ENCODE results near the gene NR3C1. TPM values are rescaled to one million over a fixed set of nuclear protein-coding genes. Genes with fewer than 3 reads are reported as not detected.

The NR3C1 gene
- total RNA-seq, 1 donor from 2014 or later = 63.9 TPM

DNA sequence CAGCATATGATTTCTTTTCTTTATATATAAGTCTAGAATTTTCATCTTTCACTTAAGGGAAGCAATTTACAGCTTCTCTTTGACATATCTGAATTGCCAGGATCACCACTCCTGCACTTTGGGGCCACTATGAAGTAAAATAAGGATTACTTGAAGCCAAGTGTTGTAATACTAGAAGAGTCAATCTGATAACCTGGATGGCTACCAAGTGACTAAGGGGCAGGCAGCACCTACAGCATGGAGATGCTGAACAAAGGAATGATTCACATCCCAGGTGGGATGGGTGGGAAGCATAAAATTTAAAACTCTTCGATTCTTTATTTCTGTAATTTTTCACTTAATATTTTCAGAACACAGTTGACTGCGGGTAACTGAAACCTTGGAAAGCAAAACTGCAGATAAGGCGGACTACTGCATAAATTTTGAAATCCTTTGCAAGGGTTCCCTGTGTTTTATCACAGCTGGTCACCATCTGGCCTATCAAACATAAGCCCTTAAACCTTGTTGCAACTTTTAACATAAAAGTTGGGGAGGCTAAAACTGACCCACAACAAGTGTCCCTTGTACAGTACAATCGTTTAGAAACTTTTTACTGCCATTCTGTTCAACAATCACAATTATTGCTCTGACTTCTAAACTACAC lies 31.2 kb downstream of the NR3C1 start:
- intact Hi-C loops (cut with micrococcal nuclease) = no loop called here

DNA sequence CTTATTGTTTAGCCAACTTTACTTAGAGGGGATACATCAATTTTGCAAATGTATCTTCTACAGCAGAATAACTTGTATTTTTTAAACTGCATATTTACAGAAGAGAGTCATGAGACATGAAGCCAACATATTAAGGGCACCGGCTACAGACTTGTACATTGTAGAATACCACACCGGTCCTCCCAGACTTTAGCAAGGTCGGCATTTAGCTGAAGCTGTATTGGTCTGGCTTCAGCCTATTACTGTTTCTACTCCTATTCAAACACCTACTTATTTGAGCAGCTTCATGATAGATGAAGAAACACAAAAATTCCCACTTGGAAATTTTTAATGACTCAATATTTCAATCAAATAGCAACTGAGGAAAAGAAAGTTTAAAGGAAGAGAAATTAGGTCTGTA lies 33.0 kb downstream of the NR3C1 start:
- intact Hi-C loops (cut with micrococcal nuclease) = loop anchor here (2.0 kb wide), 1 partner anchor 16 kb away; no protein-coding TSS in a partner anchor

DNA sequence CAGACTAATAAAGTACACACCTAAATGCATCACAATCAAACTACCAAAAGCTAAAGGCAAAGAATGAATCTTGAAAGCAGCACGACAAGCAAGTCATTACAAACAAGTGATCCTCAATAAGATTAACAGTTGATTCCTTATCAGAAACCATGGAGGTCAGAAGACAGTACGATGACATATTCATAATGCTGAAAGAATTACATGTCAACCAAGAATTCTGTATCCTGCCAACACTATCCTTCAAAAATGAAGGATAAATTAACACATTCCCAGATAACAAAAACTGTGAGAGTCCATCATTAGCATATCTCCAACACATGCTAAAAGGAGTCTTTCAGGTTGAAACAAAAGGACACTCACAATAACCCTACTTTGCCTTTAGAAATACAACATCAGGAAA lies 39.4 kb downstream of the NR3C1 start:
- intact Hi-C loops (cut with micrococcal nuclease) = no loop called here

DNA sequence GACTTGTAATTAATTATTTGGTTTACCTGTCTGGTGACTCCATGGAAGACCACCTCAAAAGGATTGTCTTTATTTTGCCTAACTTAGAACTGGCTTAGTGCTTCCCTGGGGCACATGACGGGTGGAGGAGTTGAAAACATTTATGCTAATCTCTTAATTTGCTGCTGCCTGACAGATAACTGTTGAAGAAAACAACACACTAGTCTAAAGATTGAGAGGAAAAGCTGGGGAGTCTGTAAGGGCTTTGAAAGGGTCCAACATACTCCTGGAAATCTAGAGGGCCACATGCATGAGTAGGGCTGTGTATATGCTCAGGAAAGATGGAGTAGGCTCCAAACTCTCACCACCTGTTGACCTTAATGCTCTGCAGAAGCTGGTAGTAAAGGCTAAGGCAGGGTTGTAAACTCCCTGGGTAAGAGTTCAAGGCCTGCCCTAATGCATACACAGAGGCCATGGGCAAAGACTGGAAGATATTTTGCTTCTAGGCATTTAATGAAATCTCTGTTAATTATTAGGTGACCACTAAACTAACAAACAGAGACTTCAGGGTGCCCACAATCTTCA lies 40.7 kb downstream of the NR3C1 start:
- intact Hi-C loops (cut with micrococcal nuclease) = loop anchor here (2.0 kb wide), 1 partner anchor 14 kb away; no protein-coding TSS in a partner anchor

DNA sequence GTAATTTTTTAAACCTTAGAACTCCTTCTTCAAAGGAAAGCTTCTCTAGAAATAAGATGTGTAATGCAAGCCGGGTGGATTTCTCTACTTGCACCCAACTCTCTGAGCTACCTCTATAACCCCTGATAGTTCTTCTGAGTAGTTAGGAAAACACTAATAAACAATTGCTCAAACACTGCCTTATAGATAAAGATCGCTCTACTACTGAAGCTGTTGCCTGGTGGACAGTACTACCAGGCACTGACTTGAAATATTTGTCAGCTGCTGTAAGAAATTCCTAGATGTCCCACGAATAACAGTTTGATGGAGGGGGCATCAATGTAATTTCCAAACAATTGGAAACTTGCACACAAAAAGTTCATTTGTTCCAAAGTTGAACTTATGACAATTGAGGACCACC lies 42.0 kb downstream of the NR3C1 start:
- intact Hi-C loops (cut with micrococcal nuclease) = no loop called here

DNA sequence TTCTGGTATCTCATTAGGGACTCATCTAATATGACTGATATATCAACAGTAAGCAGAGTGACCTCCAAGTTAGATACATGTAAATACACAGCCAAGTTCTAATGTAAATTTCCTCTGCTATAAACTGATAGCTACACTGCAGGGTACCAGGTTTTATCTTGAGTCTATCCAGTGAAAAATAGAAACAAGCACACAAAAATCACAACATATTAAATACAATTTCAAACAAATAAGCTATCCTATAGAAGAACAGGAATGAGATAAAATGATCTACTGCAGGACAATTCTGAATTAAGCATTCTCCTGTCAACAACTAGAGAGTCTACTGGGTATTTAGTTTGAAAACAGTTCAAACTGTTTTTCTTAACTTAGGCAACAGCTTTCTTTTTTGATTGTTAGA lies 42.7 kb downstream of the NR3C1 start:
- intact Hi-C loops (cut with micrococcal nuclease) = loop anchor here (1.0 kb wide), 1 partner anchor 9 kb away; no protein-coding TSS in a partner anchor

DNA sequence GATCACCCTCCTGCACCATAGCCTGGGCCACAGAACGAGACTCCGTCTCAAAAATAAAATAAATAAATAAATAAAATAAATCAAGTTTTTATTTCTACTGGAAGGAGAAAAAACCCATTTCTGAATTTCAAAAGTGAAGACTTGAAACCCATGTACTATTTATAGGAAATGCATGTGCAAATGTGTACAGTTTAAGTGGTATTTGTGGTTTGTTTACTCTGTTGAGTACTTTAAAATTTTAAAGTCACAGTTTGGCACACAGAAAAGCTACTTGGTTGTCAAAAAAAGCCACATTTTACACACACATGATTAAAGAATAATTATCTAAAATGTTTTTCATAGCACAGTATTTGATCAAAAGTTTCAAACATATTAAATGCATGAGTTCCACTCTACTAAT lies 43.6 kb downstream of the NR3C1 start:
- intact Hi-C loops (cut with micrococcal nuclease) = loop anchor here (1.0 kb wide), 1 partner anchor 9 kb away; no protein-coding TSS in a partner anchor

DNA sequence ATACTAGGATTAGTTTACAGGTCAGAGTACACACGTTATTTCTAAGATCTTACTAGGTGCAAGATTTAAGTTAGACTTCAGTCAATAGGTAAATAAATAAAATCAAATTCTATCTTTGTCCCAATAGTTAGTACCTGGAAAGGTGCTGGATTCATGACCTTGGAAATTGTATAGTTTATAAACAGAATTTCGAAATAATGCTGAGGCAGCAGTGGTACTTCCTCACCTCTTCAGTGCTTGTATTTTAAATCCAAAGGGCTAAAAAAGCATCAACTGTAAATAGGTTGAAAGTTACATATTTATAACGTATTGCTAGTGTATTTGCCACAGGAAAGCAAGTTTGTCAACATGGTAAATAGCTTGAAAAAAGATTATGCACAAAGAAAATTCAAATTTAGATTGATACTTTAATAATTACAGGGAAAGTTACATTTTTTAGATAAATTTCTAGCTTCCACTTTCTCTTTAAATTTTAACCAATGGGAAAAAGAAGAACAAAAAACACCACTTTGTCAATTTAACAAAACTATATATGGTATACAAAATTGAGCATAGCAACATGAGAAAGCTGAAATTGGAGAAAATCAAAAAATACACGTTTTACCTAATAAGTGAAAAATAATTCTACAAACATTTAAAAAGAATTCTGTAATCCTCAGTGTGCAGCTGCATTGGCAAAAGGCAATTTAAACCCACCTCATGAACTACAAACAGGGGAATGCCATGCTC lies 46.5 kb downstream of the NR3C1 start:
- intact Hi-C loops (cut with micrococcal nuclease) = no loop called here

DNA sequence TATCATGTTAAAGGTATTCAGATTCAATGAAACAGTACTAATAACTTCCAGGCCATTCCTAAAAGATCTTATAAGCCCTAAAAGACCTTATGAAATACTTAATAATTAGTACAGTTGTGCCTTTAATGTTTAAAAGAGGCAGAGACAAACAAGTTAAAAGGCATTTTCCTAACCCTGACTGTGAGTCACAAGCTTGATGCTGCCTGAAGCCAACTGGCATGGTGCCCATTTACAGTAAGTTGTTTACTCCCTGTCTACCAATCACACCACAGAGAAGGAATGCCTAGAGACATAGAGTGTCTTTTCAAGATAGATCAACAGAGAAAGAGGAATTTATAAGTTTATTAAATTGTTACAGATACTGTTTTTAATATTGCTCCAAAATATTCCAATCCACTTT lies 47.8 kb downstream of the NR3C1 start:
- intact Hi-C loops (cut with micrococcal nuclease) = loop anchor here (2.0 kb wide), 2 partner anchors 15 to 837 kb away; no protein-coding TSS in a partner anchor

DNA sequence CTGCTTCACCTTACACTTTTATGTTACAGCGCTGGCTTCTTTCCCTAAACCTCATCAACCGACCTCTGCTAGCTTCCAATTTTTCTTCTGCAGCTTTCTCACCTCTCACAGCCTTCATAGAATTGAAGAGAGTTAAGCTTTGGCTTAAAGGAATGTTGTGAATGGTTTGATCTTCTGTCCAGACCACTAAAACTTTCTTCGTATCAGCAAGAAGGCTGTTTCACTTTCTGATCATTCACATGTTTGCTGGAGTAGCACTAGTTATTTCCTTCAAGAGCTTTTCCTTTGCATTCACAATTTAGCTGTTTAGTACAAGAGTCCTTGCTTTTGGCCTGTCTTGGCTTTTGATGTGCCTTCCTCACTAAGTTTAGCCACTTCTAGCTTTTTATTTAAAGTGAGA lies 49.5 kb downstream of the NR3C1 start:
- intact Hi-C loops (cut with micrococcal nuclease) = loop anchor here (2.0 to 5.0 kb wide), 5 partner anchors 17 to 839 kb away; partner anchors contain the start of genes KCTD16 and YIPF5

DNA sequence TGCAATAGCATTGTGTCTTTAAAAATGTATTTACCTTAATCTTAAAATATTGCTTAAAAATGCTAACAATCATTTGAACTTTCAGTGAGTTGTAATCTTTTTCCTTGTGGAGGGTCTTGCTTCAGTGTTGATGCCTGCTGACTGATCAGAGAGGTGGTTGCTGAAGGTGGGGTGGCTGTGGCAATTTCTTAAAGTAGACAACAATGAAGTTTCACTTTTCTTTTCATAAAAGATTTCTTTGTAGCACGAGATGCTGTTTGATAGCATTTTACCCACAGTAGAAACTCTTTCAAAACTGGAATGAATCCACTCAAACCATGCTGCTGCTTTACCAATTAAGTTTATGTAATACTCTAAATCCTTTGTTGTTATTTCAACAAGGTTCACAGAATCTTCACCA lies 50.8 kb downstream of the NR3C1 start:
- intact Hi-C loops (cut with micrococcal nuclease) = loop anchor here (1.0 to 5.0 kb wide), 9 partner anchors 51 to 820 kb away; partner anchors contain the start of genes KCTD16, NR3C1 and YIPF5

DNA sequence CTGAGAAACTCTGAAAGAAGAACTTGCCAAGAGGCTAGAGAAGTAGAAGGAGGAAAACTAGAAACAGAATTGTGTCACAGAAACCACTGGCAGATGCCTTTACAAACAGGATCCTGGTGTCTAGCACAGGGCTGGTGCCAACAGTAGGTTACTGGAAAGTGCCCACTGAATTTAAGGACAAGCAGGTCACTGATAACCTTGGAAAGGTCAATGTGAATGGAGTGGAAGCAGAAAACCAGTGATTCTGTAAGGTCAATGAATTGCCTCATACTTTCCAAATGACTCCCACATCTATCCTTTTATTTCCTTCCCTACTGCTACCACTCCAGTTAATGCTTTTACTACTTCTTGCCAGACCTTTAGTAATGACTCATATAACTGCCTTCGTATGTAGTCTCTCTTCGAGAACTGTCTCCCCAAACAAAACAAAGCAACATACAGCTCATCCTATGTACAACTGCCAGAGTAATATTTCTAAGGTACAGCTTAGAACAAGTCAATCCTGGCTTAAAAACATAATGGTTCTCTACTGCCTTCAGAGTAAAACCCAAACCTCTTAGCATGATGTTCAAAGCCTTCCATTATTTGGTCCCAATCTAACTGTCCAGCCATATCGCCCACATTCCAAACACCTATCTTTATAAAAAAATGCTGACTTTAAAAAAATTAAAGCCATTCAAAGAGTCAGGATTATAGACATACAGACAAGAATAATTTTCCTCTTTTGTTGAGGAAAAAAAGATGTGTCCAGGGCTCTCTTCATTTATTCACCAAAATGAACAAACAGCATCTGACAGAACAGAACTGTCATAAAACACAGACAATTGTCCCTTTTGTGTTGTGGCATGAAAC lies 52.5 kb downstream of the NR3C1 start:
- intact Hi-C loops (cut with micrococcal nuclease) = loop anchor here (1.0 to 5.0 kb wide), 4 partner anchors 9 to 821 kb away; partner anchors contain the start of genes KCTD16 and YIPF5

DNA sequence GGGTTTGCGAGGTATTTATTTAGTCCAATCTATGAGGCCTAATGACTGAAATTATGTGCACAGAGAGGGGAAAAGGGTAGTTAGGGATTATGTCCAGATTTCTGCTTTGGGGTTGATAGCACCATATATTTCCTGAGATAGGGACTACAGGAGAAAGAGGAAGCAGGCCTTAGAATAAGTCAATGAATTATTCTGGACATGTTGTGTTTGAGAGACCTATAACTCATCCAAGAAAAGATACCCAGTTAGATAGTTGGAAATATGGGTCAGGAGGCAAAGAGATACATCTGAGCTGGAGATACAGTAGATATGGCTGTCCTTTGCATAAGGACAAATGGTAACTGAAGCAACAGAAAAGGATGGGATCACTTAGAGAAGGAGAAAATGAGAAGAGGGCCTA lies 53.1 kb downstream of the NR3C1 start:
- intact Hi-C loops (cut with micrococcal nuclease) = loop anchor here (5.0 kb wide), 3 partner anchors 293 to 822 kb away; partner anchors contain the start of genes KCTD16 and YIPF5

DNA sequence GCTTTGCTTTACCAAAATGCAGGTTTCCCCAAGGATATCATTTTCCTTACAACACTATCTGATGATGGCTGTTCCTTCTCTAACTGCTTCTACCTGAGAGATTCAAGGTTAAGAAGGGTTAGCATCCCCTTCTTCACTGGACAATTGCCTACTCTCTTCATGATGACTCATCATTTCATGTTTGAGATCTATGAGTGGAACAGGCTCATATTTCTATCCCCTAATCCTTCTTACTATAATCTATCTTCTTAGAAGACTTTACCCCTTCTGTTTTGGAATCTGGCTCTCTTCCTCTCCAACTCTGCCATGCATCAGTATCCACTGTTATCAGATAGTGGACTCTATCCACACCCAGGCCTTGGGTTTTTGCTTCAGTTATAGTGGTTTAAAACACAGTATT lies 54.3 kb downstream of the NR3C1 start:
- intact Hi-C loops (cut with micrococcal nuclease) = no loop called here

DNA sequence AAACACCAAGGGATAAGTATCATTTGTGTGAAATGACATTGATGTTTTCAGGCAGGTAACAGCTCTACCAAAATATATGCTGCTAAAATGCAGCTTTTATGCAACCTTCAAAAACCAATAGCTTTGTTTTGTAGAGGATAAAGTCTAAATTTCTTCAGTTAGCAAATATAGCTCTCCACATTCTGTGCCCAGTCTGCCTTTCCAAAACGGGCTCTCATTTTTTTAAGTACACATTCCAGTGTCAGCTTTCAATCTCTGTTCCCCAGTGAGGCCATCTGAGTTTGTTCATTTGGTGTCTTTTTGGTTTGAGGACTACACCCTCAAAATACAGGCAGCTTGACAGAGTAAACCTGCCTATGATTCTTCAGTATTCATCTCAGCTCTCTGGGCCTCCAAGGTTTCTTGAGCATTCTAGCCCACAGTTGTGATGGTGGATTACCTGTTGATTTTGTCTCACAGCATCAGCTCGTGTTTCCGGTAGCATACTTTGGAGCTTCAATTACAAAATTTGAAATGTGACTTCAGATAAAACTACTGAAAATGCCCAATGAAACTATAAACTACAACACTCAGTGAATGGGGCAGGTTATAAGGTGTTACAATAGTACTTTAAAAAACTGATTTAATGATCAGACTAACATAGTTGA lies 55.7 kb downstream of the NR3C1 start:
- intact Hi-C loops (cut with micrococcal nuclease) = no loop called here

DNA sequence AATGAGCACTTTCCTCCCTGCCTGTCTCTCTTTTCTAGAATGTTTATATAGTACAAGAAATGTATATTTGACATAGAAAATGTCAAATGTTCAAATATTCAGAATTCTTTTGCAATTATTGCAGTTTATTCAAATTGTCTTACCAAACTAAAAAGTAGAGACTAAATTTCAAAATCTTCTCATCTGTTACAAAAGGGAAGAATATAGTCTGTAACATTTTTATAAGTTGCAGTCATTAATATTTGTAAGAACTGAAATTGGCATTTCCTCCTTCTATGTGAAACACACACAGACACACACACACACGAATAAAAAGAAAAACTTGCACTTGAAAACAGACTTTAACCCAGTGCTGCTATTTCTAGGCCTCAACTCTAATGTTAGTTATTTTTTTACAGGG lies 56.4 kb downstream of the NR3C1 start:
- intact Hi-C loops (cut with micrococcal nuclease) = no loop called here

DNA sequence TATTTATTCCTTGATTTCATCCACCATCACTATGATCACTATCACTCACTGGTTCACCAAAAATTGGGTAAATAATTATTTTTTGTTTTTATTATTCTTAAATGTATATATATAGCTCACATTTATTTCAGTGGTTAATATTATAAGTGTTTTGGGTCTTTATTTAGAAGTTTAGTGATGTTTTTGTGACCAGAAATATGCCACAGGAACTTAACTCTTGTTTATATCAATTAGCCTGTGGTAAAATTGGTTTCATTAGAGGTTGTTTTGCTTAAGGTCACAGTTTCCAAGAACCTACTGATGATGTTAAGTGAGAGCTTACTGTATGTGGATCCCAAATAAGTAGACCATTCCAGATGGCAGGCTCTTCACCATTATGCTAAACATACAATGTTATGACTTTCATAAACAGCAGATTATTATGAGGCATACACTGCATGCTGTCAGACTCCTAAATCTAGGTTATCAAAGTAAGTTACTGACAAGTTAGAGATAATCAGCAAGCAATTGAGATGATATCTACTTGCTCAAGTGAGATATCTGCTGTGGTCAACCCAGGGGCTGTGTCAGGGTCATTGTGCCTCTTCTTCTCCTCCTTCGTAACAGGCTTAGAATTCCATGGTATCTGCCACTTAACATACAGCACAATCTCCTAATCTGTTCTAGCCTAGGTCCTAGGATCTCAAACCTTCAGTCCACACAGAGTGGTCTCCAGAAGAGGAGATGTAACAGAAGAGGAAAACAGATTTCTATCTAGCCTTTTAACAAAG lies 57.6 kb downstream of the NR3C1 start:
- intact Hi-C loops (cut with micrococcal nuclease) = no loop called here

DNA sequence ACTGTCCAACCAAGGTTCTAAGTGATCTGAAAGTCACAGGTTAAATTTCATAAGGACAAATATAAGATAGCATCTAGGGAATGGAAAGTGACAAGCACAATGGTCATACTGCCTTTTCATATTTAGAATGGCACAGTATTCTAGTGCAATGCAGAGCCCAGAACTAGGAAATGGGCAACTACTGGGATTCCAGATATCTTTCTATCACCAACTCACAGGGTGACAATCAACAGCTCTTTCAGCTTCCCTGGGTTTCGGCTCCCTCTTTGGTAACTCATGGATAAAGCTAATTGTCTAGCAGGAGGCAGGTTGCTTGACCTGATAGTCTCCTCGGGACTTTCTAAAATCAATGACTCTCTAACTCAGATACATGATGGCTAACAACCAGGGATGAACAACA lies 60.4 kb downstream of the NR3C1 start:
- intact Hi-C loops (cut with micrococcal nuclease) = no loop called here

DNA sequence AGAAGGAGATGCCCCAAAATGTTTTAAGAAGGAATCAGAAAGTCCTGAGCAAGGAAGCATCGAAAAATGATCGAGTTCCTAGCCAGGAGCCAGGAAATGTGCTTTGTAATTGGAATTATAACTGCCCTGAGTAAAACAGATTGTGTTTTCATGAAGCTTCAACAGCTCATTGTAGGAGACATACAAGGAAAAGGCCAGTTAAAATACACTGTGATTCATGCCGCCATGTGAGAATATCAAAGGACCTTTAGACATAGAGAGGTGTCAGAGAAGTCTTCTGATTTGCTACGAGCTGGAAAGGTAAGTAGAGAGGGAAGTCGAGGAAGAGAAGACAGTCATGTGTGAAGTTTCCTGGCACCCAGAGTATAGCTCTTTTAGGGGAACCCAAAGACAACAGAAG lies 60.9 kb downstream of the NR3C1 start:
- intact Hi-C loops (cut with micrococcal nuclease) = no loop called here
